Measurements from ENCODE around the gene DFFA. TPM values are rescaled to one million over a fixed set of nuclear protein-coding genes. Genes with fewer than 3 reads are reported as not detected.
A peak's percentile ranks its signal among the peaks of the same experiment; 100 is the strongest.
"Not testable (repeated sequence)": the region's sequence is repeated elsewhere in the genome, so short reads cannot be mapped to it uniquely, and the experiment has no call there.

DFFA gene
- total RNA-seq, 1 donor from 2014 or later = 19.4 TPM

DNA sequence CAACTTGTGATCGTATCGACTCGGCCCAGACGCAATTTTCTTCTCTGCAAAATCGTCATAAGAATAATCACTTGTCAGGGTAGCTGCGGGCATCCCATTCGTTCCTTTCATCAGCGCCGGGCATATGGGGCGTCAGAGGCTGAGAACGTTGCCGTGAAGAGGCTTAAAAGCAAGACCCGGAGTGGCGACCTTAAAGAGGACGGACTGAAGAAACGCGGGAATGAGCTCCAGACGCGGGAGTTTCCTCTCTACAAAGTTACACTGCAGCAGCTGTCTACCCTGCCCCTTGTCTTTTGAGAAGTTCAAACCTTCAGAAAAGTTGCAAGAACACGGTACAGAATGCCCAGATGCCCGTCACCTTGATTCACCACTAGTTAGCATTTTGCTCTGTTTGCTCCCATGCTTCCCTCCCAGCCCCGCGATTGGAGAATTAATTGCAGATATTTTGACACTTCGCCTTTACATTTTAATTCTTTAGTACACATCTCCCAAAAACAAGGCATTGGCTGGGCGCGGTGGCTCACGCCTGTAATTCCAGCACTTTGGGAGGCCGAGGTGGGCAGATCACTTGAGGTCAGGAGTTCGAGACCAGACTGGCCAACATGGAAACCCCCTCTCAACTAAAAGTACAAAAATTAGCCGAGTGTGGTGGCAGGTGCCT lies 41.1 kb downstream of the DFFA start:
- no peak for DNase-seq (ENCODE audit: low spot score)

DNA sequence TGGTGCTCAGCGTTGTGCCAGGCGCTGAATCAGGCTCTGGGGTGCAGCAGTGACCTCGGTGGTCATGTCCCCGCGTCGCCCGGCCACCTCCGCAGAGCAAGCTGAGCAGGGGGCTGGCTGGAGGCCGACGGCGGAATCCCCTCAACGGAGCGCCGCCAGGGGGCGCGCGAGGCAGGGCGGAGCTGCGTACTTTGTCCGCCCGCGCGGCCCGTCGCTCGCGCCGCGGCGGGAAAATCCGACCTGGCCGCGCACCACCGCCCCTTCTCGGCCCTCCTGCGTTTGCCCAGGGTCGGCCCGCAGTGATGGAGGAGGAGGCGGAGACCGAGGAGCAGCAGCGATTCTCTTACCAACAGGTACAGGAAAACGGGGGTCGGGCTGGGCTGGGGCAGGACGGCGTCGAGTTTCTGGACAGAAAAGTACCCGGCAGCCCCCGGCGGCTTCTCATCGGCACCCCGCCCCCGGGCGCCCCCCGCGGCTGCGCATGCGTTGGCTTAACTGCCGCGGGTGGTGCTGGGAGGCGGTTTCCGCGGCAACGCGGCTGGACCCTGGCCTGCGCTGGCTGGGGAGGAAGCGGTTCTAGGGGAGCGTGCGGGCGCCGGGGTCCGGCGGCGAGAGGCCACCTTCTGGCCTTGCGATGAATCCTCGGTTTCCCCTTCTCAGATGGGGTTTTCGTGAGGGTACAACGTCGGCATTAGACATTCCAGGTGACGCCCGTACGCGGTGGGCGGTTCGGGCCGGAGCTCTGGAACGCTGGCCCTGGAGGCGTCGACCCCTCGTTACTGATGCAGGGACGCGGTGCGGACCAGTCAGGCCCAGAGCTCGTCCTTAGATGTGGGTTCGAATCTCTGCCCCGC lies 41.9 kb downstream of the DFFA start, which contains the start of gene CENPS:
TSS of gene CENPS (plus strand) at position 218 of the 854 bp plus-strand sequence. CDS start at position 303, 85 bp downstream.
- ATAC-seq = peak; percentile 91

More for the DNA sequence above, 41.1 kb downstream of the DFFA start:
- no peak for ATAC-seq

DNA sequence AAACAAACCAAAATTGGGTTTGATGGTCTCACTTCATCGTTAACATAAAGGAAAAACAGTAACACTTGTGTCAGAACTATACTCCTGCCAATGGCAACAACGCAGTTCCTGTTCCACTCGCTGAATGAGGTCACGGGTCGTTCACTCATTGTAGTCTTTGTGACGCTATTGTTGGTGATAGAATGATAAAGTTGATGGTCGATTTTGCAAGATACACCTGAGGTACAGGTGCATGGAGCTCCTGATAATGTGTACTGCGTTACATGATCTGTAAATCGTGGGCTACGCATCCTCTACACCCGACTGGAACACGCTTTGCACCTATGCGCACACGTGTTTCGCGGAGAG lies 42.5 kb downstream of the DFFA start:
- ATAC-seq (no peak), DNase-seq (ENCODE audit: low spot score) (no peak)

More for the DNA sequence above, 41.9 kb downstream of the DFFA start, which contains the start of gene CENPS:
- DNase-seq (ENCODE audit: low spot score) = peak; percentile 95

DNA sequence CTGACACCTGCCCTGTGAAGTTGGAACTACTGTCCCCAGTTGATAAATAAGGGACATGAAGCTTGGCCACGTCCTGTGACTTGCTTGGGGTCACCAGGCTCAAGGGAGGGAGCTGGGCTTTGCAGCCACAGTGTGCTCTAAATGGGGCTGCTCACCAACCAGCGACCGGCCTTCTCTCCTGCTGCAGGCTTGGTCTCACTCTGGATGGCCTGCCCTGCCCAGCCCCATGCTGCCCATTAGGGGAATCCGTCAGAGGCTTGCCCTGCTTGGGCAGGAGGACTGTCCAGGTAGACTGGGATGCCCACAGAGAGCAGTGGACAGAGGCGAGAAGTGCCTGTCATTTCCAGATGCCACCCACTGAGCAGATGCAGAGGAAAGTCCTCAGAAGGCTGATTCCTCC lies 43.3 kb downstream of the DFFA start:
- DNase-seq (ENCODE audit: low spot score) (no peak), ATAC-seq (no peak)

DNA sequence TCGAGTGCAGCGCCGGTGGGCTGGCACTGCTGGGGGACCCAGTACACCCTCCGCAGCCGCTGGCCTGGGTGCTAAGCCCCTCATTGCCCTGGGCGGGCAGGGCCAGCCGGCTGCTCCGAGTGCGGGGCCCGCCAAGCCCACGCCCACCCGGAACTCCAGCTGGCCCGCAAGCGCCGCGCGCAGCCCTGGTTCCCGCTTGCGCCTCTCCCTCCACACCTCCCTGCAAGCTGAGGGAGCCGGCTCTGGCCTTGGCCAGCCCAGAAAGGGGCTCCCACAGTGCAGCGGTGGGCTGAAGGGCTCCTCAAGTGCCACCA lies 45.8 kb downstream of the DFFA start:
- DNase-seq (ENCODE audit: low spot score); ATAC-seq: not testable (repeated sequence)

DNA sequence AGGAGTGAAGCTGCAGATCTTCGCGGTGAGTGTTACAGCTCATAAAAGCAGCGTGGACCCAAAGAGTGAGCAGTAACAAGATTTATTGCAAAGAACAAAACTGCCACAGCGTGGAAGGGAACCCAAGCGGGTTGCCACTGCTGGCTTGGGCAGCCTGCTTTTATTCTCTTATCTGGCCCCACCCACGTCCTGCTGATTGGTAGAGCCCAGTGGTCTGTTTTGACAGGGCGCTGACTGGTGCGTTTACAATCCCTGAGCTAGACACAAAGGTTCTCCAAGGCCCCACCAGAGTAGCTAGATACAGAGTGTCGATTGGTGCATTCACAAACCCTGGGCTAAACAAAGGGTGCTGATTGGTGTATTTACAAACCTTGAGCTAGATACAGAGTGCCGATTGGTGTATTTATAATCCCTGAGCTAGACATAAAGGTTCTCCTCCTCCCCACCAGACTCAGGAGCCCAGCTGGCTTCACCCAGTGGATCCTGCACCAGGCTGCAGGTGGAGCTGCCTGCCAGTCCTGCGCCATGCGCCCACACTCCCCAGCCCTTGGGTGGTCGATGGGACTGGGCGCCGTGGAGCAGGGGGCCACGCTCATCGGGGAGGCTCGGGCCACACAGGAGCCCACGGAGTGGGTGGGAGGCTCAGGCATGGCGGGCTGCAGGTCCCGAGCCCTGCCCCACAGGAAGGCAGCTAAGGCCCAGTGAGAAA lies 46.3 kb downstream of the DFFA start:
- not testable (repeated sequence) for ATAC-seq; DNase-seq (ENCODE audit: low spot score)

DNA sequence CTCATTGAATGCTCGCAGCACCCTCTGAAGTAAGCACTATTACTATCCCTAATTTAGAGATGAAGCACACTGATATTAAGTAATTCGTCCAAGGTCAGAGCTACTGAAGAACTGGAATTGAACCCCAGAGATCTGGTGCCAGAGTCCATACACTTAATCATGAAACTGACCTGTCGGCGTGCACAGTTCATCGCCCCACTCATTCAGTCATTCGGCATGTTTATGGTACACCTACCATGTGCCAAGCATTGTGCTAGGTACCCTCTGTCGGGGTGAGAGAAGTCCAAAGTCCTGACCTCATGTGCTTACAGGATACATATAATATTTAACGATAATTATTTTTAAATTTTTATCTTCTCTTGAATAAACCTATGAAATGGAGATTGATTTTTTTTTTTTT lies 47.7 kb downstream of the DFFA start:
- no peak for DNase-seq (ENCODE audit: low spot score)

DNA sequence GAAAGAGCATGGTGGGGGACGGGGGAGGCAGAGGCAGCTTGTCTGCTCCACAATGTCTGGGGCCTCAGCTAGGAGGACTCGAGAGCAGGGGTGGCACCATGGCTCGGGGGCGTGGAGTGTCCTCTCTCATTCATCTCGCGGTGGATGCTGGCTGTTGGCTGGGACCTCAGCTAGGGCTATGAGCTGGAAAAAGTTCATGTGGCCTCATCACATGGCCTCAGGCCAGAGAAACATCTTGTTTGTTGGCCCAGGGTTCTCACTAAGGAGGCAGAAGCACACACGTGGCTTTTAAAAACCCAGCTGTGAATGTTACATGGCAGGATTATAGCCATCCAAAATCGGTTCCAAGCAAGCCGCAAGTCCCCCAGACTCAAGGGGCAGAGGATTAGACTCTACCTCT lies 48.3 kb downstream of the DFFA start:
- ATAC-seq = peak; percentile 81
- peak; percentile 73 for DNase-seq (ENCODE audit: low spot score)

More for the DNA sequence above, 47.7 kb downstream of the DFFA start:
- no peak for ATAC-seq

DNA sequence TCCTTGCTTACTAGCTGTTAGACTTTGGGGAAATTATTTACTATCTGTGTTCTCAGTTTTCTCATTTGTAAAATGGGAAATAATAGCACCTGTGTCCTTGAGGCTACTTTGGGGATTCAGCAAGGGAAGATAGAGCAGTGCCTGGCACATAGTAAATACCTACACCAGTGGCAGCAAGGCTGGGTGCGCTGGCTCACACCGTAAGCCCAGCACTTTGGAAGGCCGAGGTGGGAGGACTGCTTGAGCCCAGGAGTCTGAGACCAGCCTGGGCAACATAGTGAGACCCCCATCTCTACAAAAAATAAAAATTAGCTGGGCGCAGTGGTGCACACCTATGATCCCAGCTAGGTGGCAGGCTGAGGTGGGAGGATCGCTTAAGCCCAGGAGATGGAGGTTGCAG lies 50.7 kb downstream of the DFFA start:
- ATAC-seq (no peak), DNase-seq (ENCODE audit: low spot score) (no peak)

DNA sequence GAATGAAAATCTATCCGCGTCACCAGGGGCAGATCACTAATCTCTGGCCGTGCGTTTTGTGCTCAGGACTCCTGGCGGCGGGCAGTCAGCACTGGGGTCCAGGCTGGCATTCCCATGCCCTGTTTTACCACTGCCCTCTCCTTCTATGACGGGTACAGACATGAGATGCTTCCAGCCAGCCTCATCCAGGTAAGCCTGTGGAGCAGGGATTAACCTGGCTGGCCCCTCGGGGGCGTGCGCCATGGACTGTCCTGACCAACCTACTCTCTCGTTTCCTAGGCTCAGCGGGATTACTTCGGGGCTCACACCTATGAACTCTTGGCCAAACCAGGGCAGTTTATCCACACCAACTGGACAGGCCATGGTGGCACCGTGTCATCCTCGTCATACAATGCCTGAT lies 53.0 kb downstream of the DFFA start:
- no peak for ATAC-seq
- DNase-seq (ENCODE audit: low spot score) = no peak

DNA sequence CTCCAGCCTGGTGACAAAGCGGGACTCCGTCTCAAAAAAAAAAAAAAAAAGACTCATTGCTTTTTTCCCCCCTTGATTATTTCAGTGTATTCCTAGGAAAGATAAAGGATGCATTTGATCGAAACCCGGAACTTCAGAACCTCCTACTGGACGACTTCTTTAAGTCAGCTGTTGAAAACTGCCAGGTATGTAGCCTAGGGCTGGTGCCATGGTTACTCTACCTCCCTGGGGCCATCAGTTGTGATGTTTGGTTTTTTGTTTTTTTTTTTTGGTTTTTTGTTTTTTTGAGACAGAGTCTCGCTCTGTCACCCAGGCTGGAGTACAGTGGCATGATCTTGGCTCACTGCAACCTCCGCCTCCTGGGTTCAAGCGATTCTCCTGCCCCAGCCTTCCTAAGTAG lies 53.6 kb downstream of the DFFA start:
- DNase-seq (ENCODE audit: low spot score); ATAC-seq: not testable (repeated sequence)

DNA sequence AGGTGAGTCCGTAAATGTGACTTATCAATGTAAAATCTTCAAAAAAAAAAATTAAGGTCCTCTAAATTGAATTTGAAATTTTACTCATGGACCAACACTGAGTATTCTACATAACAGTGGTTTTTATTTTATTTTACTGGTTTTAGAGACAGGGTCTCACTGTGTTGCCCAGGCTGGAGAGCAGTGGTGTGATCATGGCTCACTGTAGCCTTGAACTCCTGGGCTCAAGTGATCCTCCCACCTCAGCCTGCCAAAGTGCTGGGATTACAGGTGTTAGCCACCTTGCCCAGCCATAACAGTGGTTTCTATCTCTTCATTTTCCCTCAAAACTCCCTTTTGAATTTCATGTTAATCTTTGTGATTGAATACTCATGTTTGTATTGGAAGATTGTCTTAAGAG lies 56.4 kb downstream of the DFFA start:
- ATAC-seq; DNase-seq (ENCODE audit: low spot score): not testable (repeated sequence)

DNA sequence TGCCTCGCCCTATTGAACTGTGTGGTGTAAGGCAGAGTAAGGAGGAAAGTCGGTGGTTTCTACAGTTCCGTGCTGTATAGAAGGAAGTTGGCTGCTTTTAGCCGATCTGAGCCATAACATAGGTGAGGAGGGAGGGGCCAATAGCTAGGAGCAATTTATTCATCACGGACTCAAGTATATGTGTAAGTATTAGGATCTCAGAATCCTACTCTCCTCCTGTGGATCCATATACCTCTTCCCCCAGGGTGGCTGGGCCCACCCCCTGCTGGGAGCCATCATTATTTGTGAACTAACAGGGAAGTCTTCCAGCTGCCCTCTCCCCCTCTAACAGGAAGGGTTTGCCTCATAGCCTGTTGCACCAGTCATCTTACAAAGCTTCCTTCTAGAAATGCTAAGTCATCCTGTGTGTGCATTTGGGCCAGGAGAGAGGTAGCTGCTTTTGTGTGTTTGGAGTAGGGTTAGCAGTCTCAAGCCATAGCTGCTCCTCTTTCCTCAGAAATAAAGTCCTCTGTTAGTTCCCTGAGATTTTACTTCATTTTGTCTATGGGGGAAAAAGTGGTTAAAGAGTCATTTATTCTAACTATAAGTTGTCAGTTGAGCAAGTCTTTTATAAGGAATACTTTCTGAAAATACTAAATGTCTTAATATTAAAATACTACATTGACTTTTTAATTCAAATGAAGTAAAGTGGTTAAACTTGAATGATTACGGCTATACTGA lies 57.0 kb downstream of the DFFA start:
- ATAC-seq (peak; percentile 58), DNase-seq (ENCODE audit: low spot score) (no peak)

DNA sequence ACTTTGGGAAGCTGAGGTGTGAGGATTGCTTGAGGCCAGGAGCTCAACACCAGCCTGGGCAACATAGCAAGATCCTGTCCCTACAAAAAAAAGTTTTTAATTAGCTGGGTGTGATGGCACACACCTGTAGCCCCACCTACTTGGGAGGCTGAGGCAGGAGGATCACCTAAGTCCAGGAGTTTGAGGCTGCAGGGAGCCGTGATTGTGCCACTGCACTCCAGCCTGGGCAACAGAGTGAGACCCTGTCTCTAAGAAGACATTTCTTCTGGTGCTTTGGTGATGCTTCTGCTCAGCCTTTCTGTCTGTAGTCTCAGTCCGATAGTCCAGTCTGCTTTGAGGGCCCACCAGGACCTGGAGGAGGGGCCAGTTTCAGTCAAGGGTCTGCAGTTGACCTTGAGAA lies 65.1 kb downstream of the DFFA start:
- no peak for DNase-seq (ENCODE audit: low spot score)
- no peak for ATAC-seq

Other genes starting within 250 kb of the DFFA start
- gene PGD, start 73.5 kb downstream of the DFFA start, total RNA-seq = 51.2 TPM
- 9.7 TPM for gene CENPS, start 42.1 kb downstream of the DFFA start, total RNA-seq
- gene CORT, start 22.5 kb downstream of the DFFA start, total RNA-seq = not detected
- 24.0 TPM for gene PEX14, start 2.4 kb upstream of the DFFA start, total RNA-seq